Stimulated activated CD8-positive, alpha-beta memory T cell treated with anti-CD3 and anti-CD28 coated beads, Interleukin-12 subunit alpha, Interleukin-12 subunit beta, amount 100 ng/mL, for 4 hours (primary cell): ENCODE measurements around the gene SND1.

Experiments
- DNase-seq: peaks from one replicate; pipeline ENCODE4 v3.0.0-alpha.2; 2020; ENCODE audit warnings: low read depth

SND1 gene

GRCh38 chr7:127996253-127997071 lies 344.5 kb downstream of the SND1 start:
- DNase-seq: no peak

GRCh38 chr7:127997226-127997922 lies 345.4 kb downstream of the SND1 start:
- no peak for DNase-seq

- DNase-seq: no peak
These were observed 346.7 kb downstream of the SND1 start for GRCh38 chr7:127998671-127999070.

- no peak for DNase-seq
These were observed 348.1 kb downstream of the SND1 start for GRCh38 chr7:128000048-128000447.

GRCh38 chr7:128000854-128001265 lies 348.9 kb downstream of the SND1 start:
- no peak for DNase-seq

- no peak for DNase-seq
These were observed 351.2 kb downstream of the SND1 start for GRCh38 chr7:128003167-128003566.

GRCh38 chr7:128003787-128004186 lies 351.8 kb downstream of the SND1 start:
- no peak for DNase-seq

- no peak for DNase-seq
These were observed 352.6 kb downstream of the SND1 start for GRCh38 chr7:128004623-128005022.

- no peak for DNase-seq
These were observed 353.1 kb downstream of the SND1 start for GRCh38 chr7:128005117-128005516.

- no peak for DNase-seq
These were observed 353.8 kb downstream of the SND1 start for GRCh38 chr7:128005759-128006159.

- no peak for DNase-seq
These were observed 354.7 kb downstream of the SND1 start for GRCh38 chr7:128006550-128007302.

- DNase-seq: no peak
These were observed 355.3 kb downstream of the SND1 start for GRCh38 chr7:128007303-128007680.

GRCh38 chr7:128008141-128008540 lies 356.1 kb downstream of the SND1 start:
- DNase-seq: no peak

GRCh38 chr7:128008744-128009143 lies 356.8 kb downstream of the SND1 start:
- DNase-seq: no peak

- no peak for DNase-seq
These were observed 358.6 kb downstream of the SND1 start for GRCh38 chr7:128010391-128011127.

- no peak for DNase-seq
These were observed 359.2 kb downstream of the SND1 start for GRCh38 chr7:128011131-128011661.

GRCh38 chr7:128014811-128015210 lies 362.8 kb downstream of the SND1 start:
- no peak for DNase-seq

GRCh38 chr7:128017460-128017859 lies 365.5 kb downstream of the SND1 start:
- no peak for DNase-seq

GRCh38 chr7:128017862-128018845 lies 366.2 kb downstream of the SND1 start:
- no peak for DNase-seq

- no peak for DNase-seq
These were observed 367.3 kb downstream of the SND1 start for GRCh38 chr7:128019288-128019687.

GRCh38 chr7:128020159-128020558 lies 368.2 kb downstream of the SND1 start:
- no peak for DNase-seq
